ENCODE results near the gene HEATR3. TPM values are rescaled to one million over a fixed set of nuclear protein-coding genes. Genes with fewer than 3 reads are reported as not detected.

Gene HEATR3
- total RNA-seq, 2 donors from 2014 or later = 5.6 to 11.7 TPM

- Histone ChIP-seq H3K4me3 (no peak overlapping the region), H3K4me1 (no peaks in the 10 kb centered on the region), H3K27ac (no peak overlapping the region), H3K9me3 (peaks cover 4 to 18% of the 10 kb centered on the region in 2 donors), H3K27me3 (no peaks in the 10 kb centered on the region), H3K36me3 (no peaks in the 10 kb centered on the region)
- no peak for TF ChIP-seq CTCF (IDR thresholded peaks at IDR 0.05)
- DNase-seq (ENCODE audit: low spot score) = no peak
Observed at GRCh38 chr16:50058091-50058771, 7.5 kb upstream of the HEATR3 start.

GRCh38 chr16:50059111-50059510, 6.7 kb upstream of the HEATR3 start:
- no peaks in the 10 kb centered on the region for H3K36me3 ChIP-seq
- no peaks in the 10 kb centered on the region for H3K27me3 ChIP-seq
- no peak for DNase-seq (ENCODE audit: low spot score)
- TF ChIP-seq CTCF (IDR thresholded peaks at IDR 0.05) = no peak
- H3K4me3 ChIP-seq = no peak overlapping the region
- H3K9me3 ChIP-seq = peaks cover 4 to 18% of the 10 kb centered on the region in 2 donors
- no peaks in the 10 kb centered on the region for H3K4me1 ChIP-seq
- H3K27ac ChIP-seq = no peak overlapping the region

- no peak for TF ChIP-seq CTCF (IDR thresholded peaks at IDR 0.05)
- Histone ChIP-seq H3K4me1 (no peaks in the 10 kb centered on the region), H3K27me3 (no peaks in the 10 kb centered on the region), H3K9me3 (peaks cover 4 to 18% of the 10 kb centered on the region in 2 donors), H3K36me3 (no peaks in the 10 kb centered on the region), H3K27ac (no peak overlapping the region), H3K4me3 (no peak overlapping the region)
- DNase-seq (ENCODE audit: low spot score) = no peak
Observed at GRCh38 chr16:50059669-50060068, 6.1 kb upstream of the HEATR3 start.

- Histone ChIP-seq H3K27me3 (no peaks in the 10 kb centered on the region), H3K4me1 (no peaks in the 10 kb centered on the region), H3K27ac (no peak overlapping the region), H3K4me3 (no peak overlapping the region), H3K36me3 (no peaks in the 10 kb centered on the region), H3K9me3 (peaks cover 0 to 7% of the 10 kb centered on the region in 2 donors)
- TF ChIP-seq CTCF (IDR thresholded peaks at IDR 0.05) = no peak
- DNase-seq (ENCODE audit: low spot score) = no peak
Observed at GRCh38 chr16:50061326-50061725, 4.4 kb upstream of the HEATR3 start.

- Histone ChIP-seq H3K4me1 (peaks cover 0 to 23% of the 10 kb centered on the region in 2 donors), H3K36me3 (peaks cover 2% of the 10 kb centered on the region), H3K27ac (peak overlapping the region; percentile 95 to 99), H3K9me3 (no peaks in the 10 kb centered on the region), H3K27me3 (no peaks in the 10 kb centered on the region), H3K4me3 (peak overlapping the region; percentile 80 to 95)
- no peak for DNase-seq (ENCODE audit: low spot score)
- TF ChIP-seq CTCF (IDR thresholded peaks at IDR 0.05) = no peak
Observed at GRCh38 chr16:50065241-50065623, 538 bp upstream of the HEATR3 start.
